Astrocyte of the cerebellum (primary cell): Measurements from ENCODE around the gene FGB.

Experiments used
- DNase-seq: peaks from one replicate; pipeline ENCODE4 v3.0.0-alpha.2; 2011; ENCODE audit warnings: low read depth
- H3K4me3 ChIP-seq: 2 replicates; pipeline ENCODE4 v1.5.1; 2011; ENCODE audit warnings: mild to moderate bottlenecking, low read depth, low read length, moderate library complexity
- CTCF ChIP-seq: IDR thresholded peaks from 2 replicates; pipeline ENCODE4 v1.5.1; 2012; ENCODE audit warnings: low read length, low read depth, moderate library complexity, mild to moderate bottlenecking; ENCODE audit errors: missing control alignments
- in situ Hi-C: cut with HindIII; loops from 2 replicates; pipeline ENCODE4 v1.10.0; 2017; ENCODE audit warnings: low sequenced_read_pairs

The FGB gene

GRCh38 chr4:154603033-154603943, 40.5 kb downstream of the FGB start:
- no peak overlapping the region for H3K4me3 ChIP-seq
- no peak for DNase-seq
- in situ Hi-C loops, result no loop called here
- no peak for TF ChIP-seq CTCF

- no peak overlapping the region for H3K4me3 ChIP-seq
- TF ChIP-seq CTCF, result no peak
- no peak for DNase-seq
- in situ Hi-C loops, result no loop called here
These were observed 41.9 kb downstream of the FGB start for GRCh38 chr4:154604696-154605200.

- no peak for DNase-seq
- in situ Hi-C loops, result no loop called here
- TF ChIP-seq CTCF, result no peak
- H3K4me3 ChIP-seq, result no peak overlapping the region
These were observed 44.2 kb downstream of the FGB start for GRCh38 chr4:154606728-154607723.

GRCh38 chr4:154608361-154609252, 45.8 kb downstream of the FGB start:
- in situ Hi-C loops, result no loop called here
- H3K4me3 ChIP-seq, result no peak overlapping the region
- TF ChIP-seq CTCF, result no peak
- no peak for DNase-seq

GRCh38 chr4:154609532-154609931, 46.7 kb downstream of the FGB start:
- no peak for DNase-seq
- H3K4me3 ChIP-seq, result no peak overlapping the region
- in situ Hi-C loops, result no loop called here
- no peak for TF ChIP-seq CTCF
